Prostate gland (tissue), 2 donors: ENCODE measurements around the gene MRFAP1. TPM values are rescaled to one million over a fixed set of nuclear protein-coding genes. Genes with fewer than 3 reads are reported as not detected.

Experiments used
- DNase-seq: peaks from one replicate; pipeline ENCODE4 v3.0.0-alpha.2; 2019; ENCODE audit warnings: low spot score
- H3K27ac ChIP-seq, 2 donors: fragments of 200-600 bp; sonication (generic); 2 replicates each; pipeline ENCODE4 v1.5.1; 2017 to 2019
- H3K27me3 ChIP-seq: fragments of 200-600 bp; sonication (generic); replicated peaks from 2 replicates; pipeline ENCODE4 v1.5.1; 2019; ENCODE audit not compliant: insufficient read depth
- H3K36me3 ChIP-seq, 2 donors: fragments of 200-600 bp; sonication (generic); 1 replicate in 1 of 2; 2 replicates in 1 of 2; pipeline versions ENCODE4 v1.5.1 to v1.8.1; 2017 to 2019
- H3K4me1 ChIP-seq: fragments of 200-600 bp; sonication (generic); replicated peaks from 2 replicates; pipeline ENCODE4 v1.5.1; 2019
- H3K4me3 ChIP-seq, 2 donors: fragments of 200-600 bp; sonication (generic); 2 replicates each; pipeline ENCODE4 v1.5.1; 2017 to 2019
- H3K9me3 ChIP-seq: fragments of 200-600 bp; sonication (generic); 2 replicates; pipeline ENCODE4 v1.5.1; 2017
- CTCF ChIP-seq, 4 experiments: fragments of 200-600 bp in 2 of 4; fragments of 450-650 bp in 2 of 4; sonication (generic) in 2 of 4; IDR thresholded peaks; 1 replicate in 3 of 4; 2 replicates in 1 of 4; pipeline ENCODE4 v1.5.1; 2016 to 2019; ENCODE audit warnings: antibody characterized with exemption in 4 of 4, mild to moderate bottlenecking in 2 of 4, moderate library complexity in 2 of 4
- POLR2A ChIP-seq: fragments of 450-650 bp; IDR thresholded peaks from one replicate; pipeline ENCODE4 v1.6.1; 2016; ENCODE audit warnings: antibody characterized with exemption, mild to moderate bottlenecking
- POLR2AphosphoS5 ChIP-seq: sonication (generic); formaldehyde crosslinking; IDR thresholded peaks from one replicate; pipeline ENCODE4 v1.6.1; 2017; ENCODE audit warnings: antibody characterized with exemption
- WGBS: methylation state at CpG from one replicate; pipeline ENCODE4 v1.1.5; 2018; 5-methylcytosine and 5-hydroxymethylcytosine counted together
- intact Hi-C: fragments of 100-400 bp; cut with DNase I; formaldehyde crosslinking; loops from one replicate; pipeline ENCODE4 v1.14.2; 2022
- total RNA-seq, 2 donors: library from RNA; depleted of rRNA; stranded (reverse); fragments of >200 nt; gene quantifications; one replicate each; pipeline ENCODE4 v1.1.0, GENCODE V29; 2016

MRFAP1 gene
- total RNA-seq, 2 donors from 2014 or later, result 256 to 298 TPM

GRCh38 chr4:6609415-6610079 is 30.9 kb upstream of the MRFAP1 start:
- 96% methylated on average over 26 of the region's 26 CpGs for WGBS

GRCh38 chr4:6610856-6611430 is 29.5 kb upstream of the MRFAP1 start:
- Histone ChIP-seq H3K27me3 (no peaks in the 10 kb centered on the region), H3K36me3 (peaks cover 0 to 12% of the 10 kb centered on the region in 2 donors), H3K9me3 (no peaks in the 10 kb centered on the region), H3K4me1 (no peaks in the 10 kb centered on the region), H3K27ac (no peak overlapping the region), H3K4me3 (no peak overlapping the region)
- intact Hi-C loops, result no loop called here
- TF ChIP-seq POLR2AphosphoS5 (no peak), POLR2A (no peak), CTCF (IDR thresholded peaks at IDR 0.05) (no peak)
- WGBS, result 93% methylated on average over 8 of the region's 24 CpGs
- DNase-seq, result no peak

More at GRCh38 chr4:6609415-6610079, 30.9 kb upstream of the MRFAP1 start:
- Histone ChIP-seq H3K27ac (no peak overlapping the region), H3K27me3 (no peaks in the 10 kb centered on the region), H3K4me3 (no peak overlapping the region), H3K9me3 (no peaks in the 10 kb centered on the region), H3K4me1 (no peaks in the 10 kb centered on the region), H3K36me3 (peaks cover 6 to 20% of the 10 kb centered on the region in 2 donors)
- intact Hi-C loops, result no loop called here
- TF ChIP-seq POLR2AphosphoS5, result no peak
- no peak for TF ChIP-seq POLR2A
- TF ChIP-seq CTCF (IDR thresholded peaks at IDR 0.05), result no peak
- DNase-seq, result no peak

GRCh38 chr4:6612961-6613675 is 27.4 kb upstream of the MRFAP1 start:
- WGBS, result 98% methylated on average over 3 of the region's 3 CpGs
- no peaks in the 10 kb centered on the region for H3K27me3 ChIP-seq
- no peaks in the 10 kb centered on the region for H3K4me1 ChIP-seq
- intact Hi-C loops, result no loop called here
- TF ChIP-seq POLR2AphosphoS5 (no peak), POLR2A (no peak)
- H3K36me3 ChIP-seq, result peaks cover 0 to 12% of the 10 kb centered on the region in 2 donors
- DNase-seq, result no peak
- H3K27ac ChIP-seq, result no peak overlapping the region
- no peak overlapping the region for H3K4me3 ChIP-seq
- H3K9me3 ChIP-seq, result no peaks in the 10 kb centered on the region

GRCh38 chr4:6613676-6614651 is 26.5 kb upstream of the MRFAP1 start:
- Histone ChIP-seq H3K27ac (no peak overlapping the region), H3K36me3 (peaks cover 0 to 12% of the 10 kb centered on the region in 2 donors), H3K27me3 (no peaks in the 10 kb centered on the region), H3K4me1 (no peaks in the 10 kb centered on the region), H3K9me3 (no peaks in the 10 kb centered on the region), H3K4me3 (no peak overlapping the region)
- TF ChIP-seq CTCF (IDR thresholded peaks at IDR 0.05) (no peak), POLR2A (no peak), POLR2AphosphoS5 (no peak)
- 84% methylated on average over 17 of the region's 17 CpGs for WGBS
- intact Hi-C loops, result no loop called here
- DNase-seq, result no peak
